Stimulated activated CD4-positive, alpha-beta T cell treated with anti-CD3 and anti-CD28 coated beads, Interleukin-1b, Interleukin-23, amount 100 ng/mL, for 48 hours (primary cell): ENCODE measurements around the gene COL4A2.

Experiments used
- DNase-seq: peaks from one replicate; pipeline ENCODE4 v3.0.0-alpha.2; 2020

COL4A2 gene

GRCh38 chr13:110306960-110307766 is at the start of gene COL4A2, which contains the start of gene COL4A1:
Gene COL4A2, plus strand, starts transcription at chr13:110307284. Its CDS starts 620 bp downstream, at chr13:110307904.
Gene COL4A1, minus strand, starts transcription at chr13:110307157. Its CDS starts 130 bp downstream, at chr13:110307027.
- no peak for DNase-seq

GRCh38 chr13:110257408-110257807 is 49.7 kb upstream of the COL4A2 start:
- no peak for DNase-seq

- DNase-seq, result no peak
Measured at GRCh38 chr13:110258876-110259631, 48.0 kb upstream of the COL4A2 start.

DNA sequence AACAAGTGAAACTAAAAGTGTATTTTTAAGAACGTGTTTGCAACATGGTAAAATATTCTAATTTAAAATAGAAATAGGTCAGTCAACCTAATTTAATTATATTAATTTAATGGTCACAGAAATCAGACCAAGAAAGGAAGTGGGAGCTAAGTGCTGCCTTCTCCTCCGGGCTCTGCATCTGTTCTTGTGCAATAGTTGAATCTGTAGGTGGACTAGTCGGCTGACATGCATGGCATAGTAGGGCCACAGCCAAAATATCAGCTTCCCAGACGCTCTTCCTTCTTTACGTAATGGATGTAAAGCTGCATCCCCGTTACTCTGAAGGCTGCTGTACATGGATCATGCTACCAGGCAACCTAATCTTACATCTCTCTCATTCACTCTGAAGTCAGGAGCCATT is 47.4 kb upstream of the COL4A2 start:
- no peak for DNase-seq

- no peak for DNase-seq
Measured at GRCh38 chr13:110261166-110262081, 45.7 kb upstream of the COL4A2 start.

DNA sequence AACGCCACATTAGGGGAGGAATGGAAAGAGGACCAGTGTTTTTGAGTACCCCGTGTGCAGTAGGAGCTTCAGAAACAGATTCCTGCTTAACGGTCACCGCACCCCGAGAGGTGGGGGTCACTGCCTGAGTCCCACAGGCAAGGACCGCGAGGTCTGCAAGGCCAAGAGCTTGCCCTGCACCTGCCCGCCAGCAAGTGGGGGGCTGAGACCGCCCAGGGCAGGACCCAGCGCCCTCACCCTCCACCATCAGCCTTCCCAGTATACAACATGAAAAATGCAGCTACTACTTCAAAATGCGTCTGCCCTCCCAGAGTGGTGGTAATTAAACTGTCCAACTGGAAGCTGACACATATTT is 45.0 kb upstream of the COL4A2 start:
- no peak for DNase-seq

GRCh38 chr13:110262508-110263291 is 44.4 kb upstream of the COL4A2 start:
- no peak for DNase-seq

DNA sequence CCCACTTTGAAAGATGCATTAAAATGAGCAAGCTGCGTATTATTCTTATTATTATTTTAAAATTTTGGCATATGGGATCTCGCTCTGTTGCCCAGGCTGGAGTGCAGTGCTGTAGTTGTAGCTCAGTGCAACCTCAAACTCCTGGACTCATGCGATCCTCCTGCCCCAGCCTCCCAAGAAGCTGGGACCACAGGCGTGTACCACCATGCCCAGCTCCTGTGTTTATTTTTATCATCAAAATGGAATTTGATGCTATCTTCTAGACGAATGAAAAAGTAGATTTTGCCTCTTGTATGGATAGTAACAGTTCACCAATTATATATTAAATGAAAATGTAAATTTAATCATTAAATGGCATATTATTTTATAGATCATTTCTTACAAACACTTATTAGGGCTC is 43.7 kb upstream of the COL4A2 start:
- no peak for DNase-seq

GRCh38 chr13:110263888-110264287 is 43.2 kb upstream of the COL4A2 start:
- no peak for DNase-seq

- no peak for DNase-seq
Measured at GRCh38 chr13:110264685-110265275, 42.3 kb upstream of the COL4A2 start.

GRCh38 chr13:110265341-110265681 is 41.8 kb upstream of the COL4A2 start:
- no peak for DNase-seq

GRCh38 chr13:110265682-110266430 is 41.2 kb upstream of the COL4A2 start:
- DNase-seq, result no peak

- DNase-seq, result no peak
Measured at GRCh38 chr13:110266431-110266809, 40.7 kb upstream of the COL4A2 start.

GRCh38 chr13:110266983-110267382 is 40.1 kb upstream of the COL4A2 start:
- no peak for DNase-seq

DNA sequence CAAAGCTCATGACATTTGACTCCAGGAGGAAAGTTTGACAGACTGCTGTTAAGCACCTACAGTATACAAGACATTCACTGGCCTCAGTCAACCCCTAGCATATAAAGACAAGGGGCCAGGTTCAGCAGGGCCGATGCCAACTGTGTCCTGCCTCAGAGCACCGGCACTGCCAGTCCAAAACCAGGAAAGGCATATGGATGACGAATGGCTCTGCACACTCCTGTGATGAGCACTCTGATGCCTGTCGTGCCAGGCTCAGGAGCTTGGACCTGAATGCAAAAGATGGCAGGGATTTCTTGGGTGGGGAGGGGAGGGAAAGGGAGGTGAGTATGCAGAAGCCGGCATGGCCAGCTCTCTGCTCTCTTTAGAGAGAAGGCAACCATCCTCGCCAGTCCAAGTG is 39.0 kb upstream of the COL4A2 start:
- no peak for DNase-seq

- no peak for DNase-seq
Measured at GRCh38 chr13:110268576-110269185, 38.4 kb upstream of the COL4A2 start.

DNA sequence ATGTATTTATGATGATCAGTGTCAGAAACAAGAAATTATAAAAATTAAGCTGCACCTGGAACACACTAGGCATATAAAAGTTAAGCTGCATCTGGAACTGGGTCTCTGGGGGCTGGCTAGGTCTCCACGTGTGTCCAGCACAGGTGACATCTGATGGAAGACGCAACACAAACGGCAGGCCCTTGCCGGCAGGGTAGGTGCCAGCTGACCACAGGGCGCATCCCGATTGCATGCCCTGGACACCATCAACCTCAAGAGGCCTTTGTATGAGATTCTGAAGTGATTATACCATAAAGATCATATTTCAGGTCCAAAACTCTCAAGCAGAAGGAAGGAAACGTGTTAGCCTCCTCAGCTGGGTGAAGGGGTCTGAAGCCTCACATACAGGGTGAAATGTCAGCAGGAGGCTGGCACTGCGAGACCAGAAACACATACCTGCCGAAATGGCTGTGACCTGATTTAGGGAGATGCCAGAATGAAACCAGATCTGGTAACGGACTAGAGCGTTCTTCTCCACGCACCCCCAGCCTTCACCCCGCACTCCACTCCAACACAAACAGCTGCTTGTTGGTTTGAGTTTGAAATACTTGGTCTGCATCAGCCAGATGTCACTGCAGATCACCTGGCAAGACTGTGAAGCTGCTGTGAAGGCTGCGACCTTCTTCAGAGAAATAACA is 37.4 kb upstream of the COL4A2 start:
- DNase-seq, result no peak

DNA sequence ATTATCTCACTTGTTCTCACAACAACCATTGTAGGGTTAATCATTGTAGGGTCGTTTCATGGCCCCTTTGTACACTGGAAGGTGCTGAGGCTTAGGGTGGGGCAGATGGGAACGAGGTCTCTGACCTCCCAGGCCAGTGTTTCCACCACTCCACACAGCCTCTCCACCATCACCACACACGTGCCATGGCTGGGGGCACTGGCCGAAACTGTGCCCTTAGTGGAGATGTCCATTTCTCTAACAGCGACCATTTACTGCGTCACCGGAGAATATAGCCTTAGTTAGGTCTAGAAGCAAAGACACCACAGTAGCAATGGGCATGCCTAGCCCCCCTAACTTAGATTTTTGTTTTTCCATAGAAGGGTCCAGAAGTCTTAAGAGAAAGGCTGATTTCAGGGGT is 36.6 kb upstream of the COL4A2 start:
- DNase-seq, result no peak

DNA sequence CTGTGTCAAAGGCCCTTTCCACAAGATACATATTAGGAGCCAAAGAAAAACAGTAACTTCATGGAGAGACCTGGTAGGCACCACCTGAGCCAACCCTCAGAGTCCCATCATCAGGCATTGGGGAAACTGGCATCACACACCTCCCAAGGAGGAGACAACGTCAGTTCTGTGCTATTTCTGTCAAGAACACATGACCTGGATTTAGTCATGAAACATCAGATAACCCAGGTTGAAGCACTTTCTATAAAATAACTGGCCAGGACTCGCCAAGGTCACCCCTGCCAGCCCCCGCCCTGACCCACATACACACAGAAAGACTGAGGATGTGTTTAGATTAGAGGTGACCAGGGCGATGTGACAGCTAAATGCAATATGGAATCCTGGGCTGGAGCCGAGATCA is 35.8 kb upstream of the COL4A2 start:
- no peak for DNase-seq

- DNase-seq, result no peak
Measured at GRCh38 chr13:110272227-110272626, 34.9 kb upstream of the COL4A2 start.
